ENCODE measurements around the gene ADCY1.

ADCY1 gene

GRCh38 chr7:45663965-45664633 lies 89.9 kb downstream of the ADCY1 start:
- no peak for TF ChIP-seq EZH2 (optimal IDR thresholded peaks at IDR 0.05; ENCODE audit: low read depth, low read length)
- TF ChIP-seq EZH2phosphoT487 (IDR thresholded peaks at IDR 0.05; ENCODE audit: low read length) = no peak
- TF ChIP-seq CTCF (IDR thresholded peaks at IDR 0.05; ENCODE audit: low read length) = no peak
- Histone ChIP-seq H3K9ac (ENCODE audit: low read length) (no peak overlapping the region), H3K79me2 (ENCODE audit: low read length) (no peaks in the 10 kb centered on the region), H4K20me1 (ENCODE audit: insufficient read depth, low read length) (no peaks in the 10 kb centered on the region), H3K27me3 (replicated peaks; ENCODE audit: insufficient read depth, low read length) (no peaks in the 10 kb centered on the region), H3K36me3 (replicated peaks; ENCODE audit: insufficient read depth, low read length) (0 out of 2 replicates have a peak, but pooled peaks cover 3% of the 10 kb centered on the region), H3K27ac (ENCODE audit: low read length) (no peak overlapping the region), H3K4me2 (ENCODE audit: low read depth, low read length) (no peak overlapping the region), H3K9me2 (replicated peaks; ENCODE audit: insufficient read depth, low read length) (no peaks in the 10 kb centered on the region), H3K4me1 (ENCODE audit: low read length) (no peaks in the 10 kb centered on the region), H3K4me3 (ENCODE audit: low read length) (no peak overlapping the region), H2AFZ (ENCODE audit: low read length) (no peak overlapping the region), H3K9me3 (replicated peaks; ENCODE audit: insufficient read depth, low read length) (no peaks in the 10 kb centered on the region), H3F3A (ENCODE audit: insufficient read depth, low read length) (no peaks in the 10 kb centered on the region)
- DNase-seq = no peak

GRCh38 chr7:45665172-45665571 lies 91.0 kb downstream of the ADCY1 start:
- Histone ChIP-seq H3K4me2 (ENCODE audit: low read depth, low read length) (no peak overlapping the region), H2AFZ (ENCODE audit: low read length) (no peak overlapping the region), H3K27me3 (replicated peaks; ENCODE audit: insufficient read depth, low read length) (no peaks in the 10 kb centered on the region), H3K27ac (ENCODE audit: low read length) (no peak overlapping the region), H3K9me2 (replicated peaks; ENCODE audit: insufficient read depth, low read length) (no peaks in the 10 kb centered on the region), H4K20me1 (ENCODE audit: insufficient read depth, low read length) (no peaks in the 10 kb centered on the region), H3K9me3 (replicated peaks; ENCODE audit: insufficient read depth, low read length) (no peaks in the 10 kb centered on the region), H3K9ac (ENCODE audit: low read length) (no peak overlapping the region), H3K4me3 (ENCODE audit: low read length) (no peak overlapping the region), H3K79me2 (ENCODE audit: low read length) (no peaks in the 10 kb centered on the region), H3K4me1 (ENCODE audit: low read length) (no peaks in the 10 kb centered on the region), H3K36me3 (replicated peaks; ENCODE audit: insufficient read depth, low read length) (0 out of 2 replicates have a peak, but pooled peaks cover 3% of the 10 kb centered on the region), H3F3A (ENCODE audit: insufficient read depth, low read length) (no peaks in the 10 kb centered on the region)
- DNase-seq = no peak
- TF ChIP-seq CTCF (IDR thresholded peaks at IDR 0.05; ENCODE audit: low read length) = no peak
- TF ChIP-seq EZH2 (optimal IDR thresholded peaks at IDR 0.05; ENCODE audit: low read depth, low read length) = no peak
- TF ChIP-seq EZH2phosphoT487 (IDR thresholded peaks at IDR 0.05; ENCODE audit: low read length) = no peak

- no peaks in the 10 kb centered on the region for H3K9me2 ChIP-seq (replicated peaks; ENCODE audit: insufficient read depth, low read length)
- H3K36me3 ChIP-seq (replicated peaks; ENCODE audit: insufficient read depth, low read length) = no peaks in the 10 kb centered on the region
- no peaks in the 10 kb centered on the region for H3K79me2 ChIP-seq (ENCODE audit: low read length)
- no peak overlapping the region for H3K4me2 ChIP-seq (ENCODE audit: low read depth, low read length)
- H3K4me3 ChIP-seq (ENCODE audit: low read length) = no peak overlapping the region
- no peaks in the 10 kb centered on the region for H3K9me3 ChIP-seq (replicated peaks; ENCODE audit: insufficient read depth, low read length)
- no peak for DNase-seq
- TF ChIP-seq EZH2 (optimal IDR thresholded peaks at IDR 0.05; ENCODE audit: low read depth, low read length) (no peak), CTCF (IDR thresholded peaks at IDR 0.05; ENCODE audit: low read length) (no peak), EZH2phosphoT487 (IDR thresholded peaks at IDR 0.05; ENCODE audit: low read length) (no peak)
- no peak overlapping the region for H3K27ac ChIP-seq (ENCODE audit: low read length)
- no peaks in the 10 kb centered on the region for H3K27me3 ChIP-seq (replicated peaks; ENCODE audit: insufficient read depth, low read length)
- H4K20me1 ChIP-seq (ENCODE audit: insufficient read depth, low read length) = no peaks in the 10 kb centered on the region
- no peaks in the 10 kb centered on the region for H3F3A ChIP-seq (ENCODE audit: insufficient read depth, low read length)
- H3K9ac ChIP-seq (ENCODE audit: low read length) = no peak overlapping the region
- no peaks in the 10 kb centered on the region for H3K4me1 ChIP-seq (ENCODE audit: low read length)
- no peak overlapping the region for H2AFZ ChIP-seq (ENCODE audit: low read length)
Measured at GRCh38 chr7:45670227-45670626, 96.1 kb downstream of the ADCY1 start.
